GM12873 (cell line): ENCODE measurements around the gene CFDP1.

ENCODE experiments used
- CTCF ChIP-seq: IDR thresholded peaks from 2 replicates; pipeline ENCODE4 v1.5.1; 2012; ENCODE audit warnings: low read depth, mild to moderate bottlenecking, moderate library complexity, low read length, control low read depth; ENCODE audit not compliant: insufficient read depth; ENCODE audit errors: missing control alignments

Gene CFDP1

GRCh38 chr16:75279305-75279704 is 154.0 kb downstream of the CFDP1 start:
- TF ChIP-seq CTCF: no peak

DNA sequence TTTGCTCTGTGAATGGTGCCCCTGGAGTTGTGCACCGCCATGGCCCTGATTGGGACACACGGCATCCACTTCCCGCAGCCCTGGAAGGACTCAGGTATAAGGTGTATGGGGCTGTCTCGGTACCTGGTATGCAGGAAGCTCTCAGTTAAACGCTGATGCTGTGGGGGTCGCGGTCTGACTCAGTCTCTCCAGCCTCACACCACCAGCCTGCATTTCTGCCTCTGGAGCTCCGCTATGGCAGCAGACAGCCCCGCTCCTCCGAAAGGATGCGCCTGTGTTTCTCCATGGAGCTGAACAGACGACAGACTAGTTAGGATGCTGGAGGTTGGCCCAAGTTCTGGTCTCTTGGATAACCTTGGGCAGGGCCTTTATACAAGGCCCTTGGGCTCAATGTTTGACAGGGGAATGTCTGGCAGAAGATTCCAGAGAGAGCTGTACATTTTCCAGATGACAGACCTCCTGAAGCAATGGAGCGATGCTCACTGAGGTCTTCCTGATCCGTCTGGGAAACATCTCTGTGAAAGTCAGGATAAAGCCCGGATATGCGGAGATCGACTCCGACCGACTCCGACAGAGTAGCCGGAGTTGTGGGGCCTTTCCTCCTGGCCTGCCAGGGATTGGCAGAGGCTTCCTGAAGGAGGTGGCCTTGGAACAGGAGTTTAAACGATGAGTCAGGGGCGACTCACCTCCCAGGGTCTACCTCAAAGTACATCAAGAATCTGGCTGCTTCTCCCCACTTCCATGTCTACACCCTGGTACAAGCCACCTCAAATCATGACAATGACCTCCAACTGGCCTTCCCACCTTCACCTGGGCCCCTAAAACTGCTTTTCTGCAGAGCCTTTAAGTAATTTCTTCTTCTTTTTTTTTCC is 160.0 kb downstream of the CFDP1 start:
- TF ChIP-seq CTCF: no peak

GRCh38 chr16:75272097-75272551 is 161.2 kb downstream of the CFDP1 start:
- TF ChIP-seq CTCF: no peak

DNA sequence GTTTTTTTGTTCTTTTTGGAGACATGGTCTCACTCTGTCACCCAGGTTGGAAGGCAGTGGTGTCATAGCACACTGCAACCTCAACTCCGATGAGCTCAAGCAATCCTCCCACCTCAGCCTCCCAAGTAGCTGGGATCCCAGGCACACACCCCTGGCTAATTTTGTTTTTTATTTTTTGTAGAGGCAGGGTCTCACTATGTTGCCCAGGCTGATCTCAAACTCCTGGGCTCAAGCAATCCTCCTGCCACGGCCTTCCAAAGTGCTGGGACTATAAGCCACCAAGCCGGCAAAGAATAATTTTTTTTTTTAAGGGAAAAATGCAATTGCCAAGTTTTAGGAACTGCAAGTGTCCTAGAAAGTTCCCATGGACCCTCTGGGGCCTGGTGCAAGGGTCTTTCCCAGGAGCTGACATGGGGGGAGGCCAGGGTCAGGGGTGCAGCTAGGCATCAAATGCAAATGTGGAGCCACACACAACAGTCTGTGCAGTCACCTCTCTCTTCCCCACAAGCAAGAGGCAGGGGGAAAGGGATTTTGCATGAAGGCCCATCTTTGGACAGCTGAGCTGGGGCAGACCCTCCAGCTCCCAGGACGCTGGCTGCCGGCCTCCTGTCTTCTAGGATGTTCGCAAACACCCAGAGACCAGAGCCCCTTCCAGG is 161.7 kb downstream of the CFDP1 start:
- TF ChIP-seq CTCF: no peak

DNA sequence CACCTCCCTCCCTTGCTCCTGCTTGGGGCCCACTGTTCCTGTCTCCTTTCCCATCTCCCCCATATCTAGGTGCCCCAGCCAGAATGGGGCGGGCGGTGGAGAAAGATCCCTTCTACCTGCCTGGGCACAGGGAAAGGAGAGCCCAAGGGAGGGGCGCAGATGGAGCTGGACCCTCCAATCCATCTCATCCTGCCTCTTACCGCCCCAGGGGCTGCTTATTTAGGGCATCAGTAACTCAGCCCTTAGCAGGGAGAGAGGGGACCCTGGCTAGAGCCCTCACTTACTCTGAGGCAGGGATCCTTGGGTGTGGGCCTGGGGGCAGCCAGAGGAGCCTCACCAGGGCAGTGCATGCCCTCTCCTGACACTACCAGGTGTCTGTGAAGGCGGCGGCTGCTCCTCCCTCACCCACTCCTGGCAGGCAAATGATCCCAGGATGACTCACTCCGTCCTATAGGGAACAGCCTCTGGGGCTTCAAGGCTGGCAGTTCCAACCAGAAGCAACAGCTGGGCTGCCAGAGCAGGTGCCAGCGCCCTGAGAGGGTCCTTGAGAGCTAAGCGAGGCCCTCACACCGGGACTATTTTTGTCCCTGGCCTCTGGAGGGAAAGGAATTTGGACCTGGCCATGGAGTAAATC is 165.6 kb downstream of the CFDP1 start:
- no peak for TF ChIP-seq CTCF

DNA sequence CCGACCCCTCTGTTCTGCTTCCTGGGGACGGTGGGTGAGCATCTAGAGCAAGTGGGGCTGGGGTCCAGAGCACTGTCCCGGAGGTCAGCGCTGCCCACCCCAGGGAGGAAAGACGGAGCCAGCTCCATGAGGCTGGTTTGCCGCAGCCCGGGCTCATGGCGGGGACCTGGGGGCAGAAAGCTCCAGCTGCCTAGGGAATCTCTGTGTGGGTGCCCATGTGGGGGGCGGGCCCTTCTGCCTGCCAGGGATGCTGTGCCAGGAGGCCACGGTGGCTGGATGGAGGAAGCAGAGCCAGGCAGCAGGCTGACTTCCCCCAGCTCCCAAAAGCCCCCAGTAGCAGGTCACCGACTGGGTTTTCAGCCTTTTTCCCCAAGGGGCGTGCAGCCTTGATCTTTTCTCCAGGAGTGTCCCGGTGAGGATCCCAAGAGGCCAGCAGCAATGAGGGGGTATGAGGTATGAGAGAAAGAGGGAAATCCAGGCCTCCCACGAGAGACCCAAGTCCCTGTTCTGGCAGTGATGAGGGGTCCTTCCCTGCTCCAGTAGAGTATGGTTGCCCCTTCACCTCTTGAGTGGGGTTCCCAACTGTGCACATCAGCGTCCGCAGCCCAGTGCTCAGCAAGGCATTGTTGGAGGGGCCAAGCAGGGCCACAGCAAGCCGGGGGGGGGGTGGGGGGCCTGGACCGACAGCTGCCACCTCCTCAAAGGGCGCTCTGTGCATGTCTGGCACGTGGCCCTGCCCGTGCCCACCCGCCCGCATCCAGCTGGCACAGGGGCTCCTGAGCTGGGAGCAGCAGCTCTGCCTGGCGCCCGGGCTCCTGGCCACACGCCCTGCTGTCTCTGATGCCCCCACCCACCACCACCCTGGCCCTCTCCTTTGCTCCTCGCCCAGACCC is 166.3 kb downstream of the CFDP1 start:
- TF ChIP-seq CTCF: no peak
